Astrocyte (in vitro differentiated cells and primary cell): ENCODE measurements around the gene RAD51B. TPM values are rescaled to one million over a fixed set of nuclear protein-coding genes. Genes with fewer than 3 reads are reported as not detected.

Experiments
- DNase-seq: peaks from one replicate; pipeline ENCODE4 v3.0.0-alpha.2; 2010; ENCODE audit warnings: low read depth
- FAIRE-seq: peaks from 2 replicates; lab custom pipeline; 2011; peaks lifted over from hg19 to GRCh38; lab: Jason Lieb, UNC
- H2AFZ ChIP-seq: 2 replicates; pipeline ENCODE4 v1.6.0; 2012; ENCODE audit warnings: low read depth, low read length, inconsistent platforms
- H3K27ac ChIP-seq: 2 replicates; pipeline ENCODE4 v1.5.1; 2011; ENCODE audit warnings: low read depth, low read length, inconsistent platforms
- H3K27me3 ChIP-seq: 2 replicates; pipeline ENCODE4 v1.6.0; 2011; ENCODE audit warnings: low read length, inconsistent platforms; ENCODE audit not compliant: insufficient read depth
- H3K36me3 ChIP-seq: 2 replicates; pipeline ENCODE4 v1.5.1; 2011; ENCODE audit warnings: low read length, inconsistent platforms; ENCODE audit not compliant: insufficient read depth
- H3K4me1 ChIP-seq: 2 replicates; pipeline ENCODE4 v1.5.1; 2011; ENCODE audit warnings: low read length, inconsistent platforms; ENCODE audit not compliant: insufficient read depth
- H3K4me2 ChIP-seq: 2 replicates; pipeline ENCODE4 v1.6.0; 2012; ENCODE audit warnings: low read length, inconsistent platforms
- H3K4me3 ChIP-seq: 2 replicates; pipeline ENCODE4 v1.5.1; 2011; ENCODE audit warnings: low read depth, mild to moderate bottlenecking, low read length, inconsistent platforms; ENCODE audit not compliant: insufficient read depth
- H3K79me2 ChIP-seq: 2 replicates; pipeline ENCODE4 v1.6.0; 2012; ENCODE audit warnings: mild to moderate bottlenecking, low read length, inconsistent platforms; ENCODE audit not compliant: insufficient read depth
- H3K9ac ChIP-seq: 2 replicates; pipeline ENCODE4 v1.6.0; 2012; ENCODE audit warnings: mild to moderate bottlenecking, low read length, inconsistent platforms
- H3K9me3 ChIP-seq: 2 replicates; pipeline ENCODE4 v1.5.1; 2012; ENCODE audit warnings: low read depth, mild to moderate bottlenecking, low read length, inconsistent platforms; ENCODE audit not compliant: insufficient read depth
- H4K20me1 ChIP-seq: 2 replicates; pipeline ENCODE4 v1.6.0; 2012; ENCODE audit warnings: low read length, inconsistent platforms; ENCODE audit not compliant: insufficient read depth
- H3K27ac Mint-ChIP-seq: one replicate; pipeline ENCODE4 v1.8.0; 2021; ENCODE audit warnings: mild to moderate bottlenecking, mixed read lengths; ENCODE audit not compliant: unreplicated experiment
- H3K27me3 Mint-ChIP-seq: one replicate; pipeline ENCODE4 v1.8.0; 2021; ENCODE audit warnings: low read depth, mixed read lengths; ENCODE audit not compliant: unreplicated experiment
- H3K36me3 Mint-ChIP-seq: one replicate; pipeline ENCODE4 v1.8.0; 2021; ENCODE audit warnings: low read depth, mixed read lengths; ENCODE audit not compliant: unreplicated experiment
- H3K4me1 Mint-ChIP-seq: one replicate; pipeline ENCODE4 v1.8.0; 2021; ENCODE audit warnings: low read depth, mixed read lengths; ENCODE audit not compliant: unreplicated experiment
- H3K4me3 Mint-ChIP-seq: one replicate; pipeline ENCODE4 v1.8.0; 2021; ENCODE audit warnings: mild to moderate bottlenecking, moderate library complexity, mixed read lengths; ENCODE audit not compliant: unreplicated experiment
- H3K9me3 Mint-ChIP-seq: one replicate; pipeline ENCODE4 v1.8.0; 2021; ENCODE audit warnings: mild to moderate bottlenecking, mixed read lengths; ENCODE audit not compliant: unreplicated experiment
- EZH2 ChIP-seq: IDR thresholded peaks from 2 replicates; pipeline ENCODE4 v1.6.1; 2012; ENCODE audit warnings: mild to moderate bottlenecking, low read length, inconsistent platforms; ENCODE audit not compliant: insufficient read depth
- total RNA-seq: library from RNA; stranded (reverse); gene quantifications from 2 replicates; pipeline ENCODE4 v1.2.1, GENCODE V29; 2021
- TF ChIP-seq, protein P1 (sequence below): IDR thresholded peaks from 2 replicates; pipeline ENCODE4 v1.5.1; 2011; ENCODE audit warnings: low read depth, mild to moderate bottlenecking, inconsistent platforms, low read length, moderate library complexity; ENCODE audit not compliant: insufficient read depth

The RAD51B gene
- total RNA-seq, 1 donor from 2014 or later = 10.8 TPM

DNA sequence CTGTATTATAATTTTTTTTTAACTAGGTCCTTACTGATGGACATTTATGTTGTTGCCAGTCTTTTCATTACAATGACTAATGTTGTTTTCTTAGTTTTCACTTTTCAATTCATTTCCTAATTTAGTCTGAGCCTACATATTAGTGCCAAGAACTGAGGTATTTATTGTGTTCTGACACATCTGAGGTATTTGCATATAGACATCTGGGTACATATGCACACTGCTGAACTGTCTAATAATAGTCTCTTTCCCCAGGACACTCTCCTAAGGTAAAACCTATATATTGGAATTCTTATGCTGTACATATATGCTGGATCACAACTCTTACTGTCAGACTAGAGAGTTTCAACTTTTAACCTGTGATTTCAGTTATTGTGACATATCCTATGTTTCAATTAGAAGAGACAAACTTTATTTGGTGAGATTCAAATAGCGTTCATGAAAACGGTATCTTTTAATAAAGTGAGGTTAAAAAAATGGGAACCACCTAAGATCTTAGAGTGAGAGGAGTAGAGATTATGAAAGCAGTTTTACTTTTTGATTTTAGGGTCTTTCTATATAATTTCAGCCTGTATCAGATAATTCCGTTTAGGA, 263.2 kb downstream of the RAD51B start:
- Mint-ChIP-seq H3K9me3 (no peaks in the 10 kb centered on the region), H3K36me3 (no peaks in the 10 kb centered on the region), H3K4me3 (no peak overlapping the region), H3K4me1 (peaks cover 15% of the 10 kb centered on the region), H3K27ac (no peak overlapping the region), H3K27me3 (no peaks in the 10 kb centered on the region)
- TF ChIP-seq, protein P1, sequence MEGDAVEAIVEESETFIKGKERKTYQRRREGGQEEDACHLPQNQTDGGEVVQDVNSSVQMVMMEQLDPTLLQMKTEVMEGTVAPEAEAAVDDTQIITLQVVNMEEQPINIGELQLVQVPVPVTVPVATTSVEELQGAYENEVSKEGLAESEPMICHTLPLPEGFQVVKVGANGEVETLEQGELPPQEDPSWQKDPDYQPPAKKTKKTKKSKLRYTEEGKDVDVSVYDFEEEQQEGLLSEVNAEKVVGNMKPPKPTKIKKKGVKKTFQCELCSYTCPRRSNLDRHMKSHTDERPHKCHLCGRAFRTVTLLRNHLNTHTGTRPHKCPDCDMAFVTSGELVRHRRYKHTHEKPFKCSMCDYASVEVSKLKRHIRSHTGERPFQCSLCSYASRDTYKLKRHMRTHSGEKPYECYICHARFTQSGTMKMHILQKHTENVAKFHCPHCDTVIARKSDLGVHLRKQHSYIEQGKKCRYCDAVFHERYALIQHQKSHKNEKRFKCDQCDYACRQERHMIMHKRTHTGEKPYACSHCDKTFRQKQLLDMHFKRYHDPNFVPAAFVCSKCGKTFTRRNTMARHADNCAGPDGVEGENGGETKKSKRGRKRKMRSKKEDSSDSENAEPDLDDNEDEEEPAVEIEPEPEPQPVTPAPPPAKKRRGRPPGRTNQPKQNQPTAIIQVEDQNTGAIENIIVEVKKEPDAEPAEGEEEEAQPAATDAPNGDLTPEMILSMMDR = no peak
- TF ChIP-seq EZH2 = no peak
- Histone ChIP-seq H3K4me2 (no peak overlapping the region), H3K27me3 (no peaks in the 10 kb centered on the region), H4K20me1 (no peaks in the 10 kb centered on the region), H3K27ac (no peak overlapping the region), H3K9ac (no peak overlapping the region), H3K9me3 (no peaks in the 10 kb centered on the region), H2AFZ (no peak overlapping the region), H3K4me3 (no peak overlapping the region), H3K36me3 (no peaks in the 10 kb centered on the region), H3K4me1 (no peaks in the 10 kb centered on the region), H3K79me2 (no peaks in the 10 kb centered on the region)
- DNase-seq = no peak
- peak; percentile 13 for FAIRE-seq

DNA sequence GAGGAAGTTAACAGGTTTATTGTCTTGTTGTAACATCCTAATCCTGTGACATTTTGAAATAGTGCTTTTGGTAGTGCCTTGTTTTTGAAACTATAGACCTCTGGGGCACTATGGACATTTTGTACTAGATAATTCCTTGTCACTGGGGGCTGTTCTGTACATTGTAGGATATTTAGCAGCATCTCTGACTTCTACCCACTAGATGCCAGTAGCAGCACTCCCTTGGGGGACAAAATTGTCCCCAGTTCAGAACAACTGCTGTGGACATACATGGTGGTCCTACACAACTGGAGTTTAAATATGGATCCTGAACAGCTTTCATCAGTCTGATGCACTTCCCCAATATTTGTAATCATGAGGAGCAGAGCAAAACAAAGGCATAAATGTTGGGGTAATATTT, 264.7 kb downstream of the RAD51B start:
- Histone ChIP-seq H3K36me3 (no peaks in the 10 kb centered on the region), H3K4me3 (no peak overlapping the region), H3K79me2 (no peaks in the 10 kb centered on the region), H3K4me1 (peaks cover 10% of the 10 kb centered on the region), H3K27me3 (no peaks in the 10 kb centered on the region), H2AFZ (no peak overlapping the region), H4K20me1 (no peaks in the 10 kb centered on the region), H3K9ac (no peak overlapping the region), H3K9me3 (no peaks in the 10 kb centered on the region), H3K4me2 (no peak overlapping the region), H3K27ac (no peak overlapping the region)
- Mint-ChIP-seq H3K4me1 (peaks cover 26% of the 10 kb centered on the region), H3K27me3 (no peaks in the 10 kb centered on the region), H3K9me3 (no peaks in the 10 kb centered on the region), H3K4me3 (no peak overlapping the region), H3K27ac (no peak overlapping the region), H3K36me3 (no peaks in the 10 kb centered on the region)
- no peak for TF ChIP-seq EZH2
- TF ChIP-seq, protein P1 = no peak
- FAIRE-seq (no peak), DNase-seq (no peak)

DNA sequence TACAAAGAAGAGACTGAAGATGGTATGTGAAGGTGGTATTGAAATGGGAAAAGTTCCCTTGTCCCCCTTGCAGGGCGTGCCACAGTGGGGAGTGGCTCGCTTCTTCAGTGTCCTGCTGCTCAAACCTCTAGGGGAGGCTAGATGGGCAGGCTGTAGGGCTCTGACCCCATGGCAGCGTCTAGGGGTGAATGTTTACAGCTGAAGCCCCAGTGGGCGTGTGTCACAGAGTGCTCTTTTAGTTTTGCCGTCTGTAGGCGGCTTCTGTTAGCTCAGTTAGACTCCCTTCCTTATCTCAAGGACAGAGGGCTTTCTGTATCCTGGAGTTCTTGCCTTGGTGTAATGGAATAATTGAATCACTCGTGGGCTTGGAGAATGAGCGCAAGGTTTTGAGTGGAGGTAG, 266.2 kb downstream of the RAD51B start:
- H3K27ac Mint-ChIP-seq = peak overlapping the region; percentile 79
- TF ChIP-seq, protein P1 = no peak
- no peak for TF ChIP-seq EZH2
- no peak overlapping the region for H3K4me3 Mint-ChIP-seq

More for the DNA sequence above, 266.2 kb downstream of the RAD51B start:
- Mint-ChIP-seq H3K36me3 (no peaks in the 10 kb centered on the region), H3K4me1 (peaks cover 29% of the 10 kb centered on the region), H3K27me3 (no peaks in the 10 kb centered on the region), H3K9me3 (no peaks in the 10 kb centered on the region)
- Histone ChIP-seq H3K9ac (no peak overlapping the region), H4K20me1 (no peaks in the 10 kb centered on the region), H2AFZ (no peak overlapping the region), H3K79me2 (no peaks in the 10 kb centered on the region), H3K4me3 (no peak overlapping the region), H3K4me1 (peaks cover 13% of the 10 kb centered on the region), H3K27me3 (no peaks in the 10 kb centered on the region), H3K27ac (no peak overlapping the region), H3K9me3 (no peaks in the 10 kb centered on the region), H3K36me3 (no peaks in the 10 kb centered on the region), H3K4me2 (no peak overlapping the region)
- FAIRE-seq (no peak), DNase-seq (no peak)
